ENCODE data around the gene SLC66A2. TPM values are rescaled to one million over a fixed set of nuclear protein-coding genes. Genes with fewer than 3 reads are reported as not detected.

Gene SLC66A2
- total and polyA plus RNA-seq, 10 of the 15 experiments (the other 5 are each of a cell fraction or from before 2014, with no cell fraction given), result 0.69 to 42.5 (median 14.8) TPM

DNA sequence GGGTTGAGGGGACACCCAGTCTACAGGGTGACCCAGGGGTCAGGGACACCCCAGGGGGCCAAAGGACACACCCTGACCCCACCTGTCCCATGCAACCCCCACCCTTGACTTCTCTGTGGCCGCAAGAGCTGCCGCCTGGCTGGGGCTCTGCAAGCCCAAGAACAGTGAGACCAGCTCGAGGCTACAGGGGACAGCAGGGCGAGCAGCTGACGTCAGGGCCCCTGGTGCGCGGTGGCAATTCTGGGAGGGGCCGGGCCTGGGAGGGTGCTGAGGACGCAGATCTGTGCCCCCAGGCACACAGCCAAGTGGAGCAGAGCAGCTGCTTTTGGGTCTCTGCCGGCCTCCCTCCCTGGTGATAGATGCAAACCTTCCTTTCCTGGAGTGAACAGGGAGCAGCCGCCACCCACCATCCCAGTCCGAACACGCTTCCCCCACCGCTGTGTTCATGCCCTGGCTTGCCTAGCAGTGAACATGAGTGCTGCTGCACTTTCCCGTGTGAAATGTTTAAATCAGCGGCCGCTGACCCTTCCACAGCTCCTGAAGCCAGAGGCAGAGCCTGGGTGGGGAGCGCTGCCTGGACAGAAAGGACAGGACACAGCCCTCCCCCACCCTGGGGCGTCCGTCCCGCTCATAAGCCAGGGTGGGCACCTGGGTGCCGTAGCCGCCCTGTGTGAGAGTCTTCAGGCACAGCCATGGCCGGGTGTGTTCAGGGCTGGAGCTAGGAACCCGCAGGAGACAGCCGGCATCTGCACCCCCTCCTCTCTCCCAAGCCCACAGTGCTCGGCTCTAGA lies 46.9 kb downstream of the SLC66A2 start (continued):
- TF ChIP-seq, protein P1, sequence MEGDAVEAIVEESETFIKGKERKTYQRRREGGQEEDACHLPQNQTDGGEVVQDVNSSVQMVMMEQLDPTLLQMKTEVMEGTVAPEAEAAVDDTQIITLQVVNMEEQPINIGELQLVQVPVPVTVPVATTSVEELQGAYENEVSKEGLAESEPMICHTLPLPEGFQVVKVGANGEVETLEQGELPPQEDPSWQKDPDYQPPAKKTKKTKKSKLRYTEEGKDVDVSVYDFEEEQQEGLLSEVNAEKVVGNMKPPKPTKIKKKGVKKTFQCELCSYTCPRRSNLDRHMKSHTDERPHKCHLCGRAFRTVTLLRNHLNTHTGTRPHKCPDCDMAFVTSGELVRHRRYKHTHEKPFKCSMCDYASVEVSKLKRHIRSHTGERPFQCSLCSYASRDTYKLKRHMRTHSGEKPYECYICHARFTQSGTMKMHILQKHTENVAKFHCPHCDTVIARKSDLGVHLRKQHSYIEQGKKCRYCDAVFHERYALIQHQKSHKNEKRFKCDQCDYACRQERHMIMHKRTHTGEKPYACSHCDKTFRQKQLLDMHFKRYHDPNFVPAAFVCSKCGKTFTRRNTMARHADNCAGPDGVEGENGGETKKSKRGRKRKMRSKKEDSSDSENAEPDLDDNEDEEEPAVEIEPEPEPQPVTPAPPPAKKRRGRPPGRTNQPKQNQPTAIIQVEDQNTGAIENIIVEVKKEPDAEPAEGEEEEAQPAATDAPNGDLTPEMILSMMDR (IDR thresholded peaks at IDR 0.05 in 2 of 3, conservative IDR thresholded peaks at IDR 0.05 in 1 of 3; ENCODE audit: control insufficient read depth in 2 of 3, extremely low read depth in 1 of 3, insufficient read depth in 1 of 3, low read depth in 3 of 3, low read length in 3 of 3), result no peak
- TF ChIP-seq SMARCA5 (IDR thresholded peaks at IDR 0.05) (no peak), ZBED1 (IDR thresholded peaks at IDR 0.05; ENCODE audit: borderline replicate concordance) (no peak), MYC (IDR thresholded peaks at IDR 0.05; ENCODE audit: insufficient read depth, insufficient read length, insufficient replicate concordance, low read length, severe bottlenecking) (no peak)
- TF ChIP-seq, protein P2, sequence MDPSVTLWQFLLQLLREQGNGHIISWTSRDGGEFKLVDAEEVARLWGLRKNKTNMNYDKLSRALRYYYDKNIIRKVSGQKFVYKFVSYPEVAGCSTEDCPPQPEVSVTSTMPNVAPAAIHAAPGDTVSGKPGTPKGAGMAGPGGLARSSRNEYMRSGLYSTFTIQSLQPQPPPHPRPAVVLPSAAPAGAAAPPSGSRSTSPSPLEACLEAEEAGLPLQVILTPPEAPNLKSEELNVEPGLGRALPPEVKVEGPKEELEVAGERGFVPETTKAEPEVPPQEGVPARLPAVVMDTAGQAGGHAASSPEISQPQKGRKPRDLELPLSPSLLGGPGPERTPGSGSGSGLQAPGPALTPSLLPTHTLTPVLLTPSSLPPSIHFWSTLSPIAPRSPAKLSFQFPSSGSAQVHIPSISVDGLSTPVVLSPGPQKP (IDR thresholded peaks at IDR 0.05; ENCODE audit: low read depth, low read length), result no peak
- TF ChIP-seq, protein P3, sequence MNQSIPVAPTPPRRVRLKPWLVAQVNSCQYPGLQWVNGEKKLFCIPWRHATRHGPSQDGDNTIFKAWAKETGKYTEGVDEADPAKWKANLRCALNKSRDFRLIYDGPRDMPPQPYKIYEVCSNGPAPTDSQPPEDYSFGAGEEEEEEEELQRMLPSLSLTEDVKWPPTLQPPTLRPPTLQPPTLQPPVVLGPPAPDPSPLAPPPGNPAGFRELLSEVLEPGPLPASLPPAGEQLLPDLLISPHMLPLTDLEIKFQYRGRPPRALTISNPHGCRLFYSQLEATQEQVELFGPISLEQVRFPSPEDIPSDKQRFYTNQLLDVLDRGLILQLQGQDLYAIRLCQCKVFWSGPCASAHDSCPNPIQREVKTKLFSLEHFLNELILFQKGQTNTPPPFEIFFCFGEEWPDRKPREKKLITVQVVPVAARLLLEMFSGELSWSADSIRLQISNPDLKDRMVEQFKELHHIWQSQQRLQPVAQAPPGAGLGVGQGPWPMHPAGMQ (IDR thresholded peaks at IDR 0.05; ENCODE audit: borderline replicate concordance), result no peak
- TF ChIP-seq, protein P4, sequence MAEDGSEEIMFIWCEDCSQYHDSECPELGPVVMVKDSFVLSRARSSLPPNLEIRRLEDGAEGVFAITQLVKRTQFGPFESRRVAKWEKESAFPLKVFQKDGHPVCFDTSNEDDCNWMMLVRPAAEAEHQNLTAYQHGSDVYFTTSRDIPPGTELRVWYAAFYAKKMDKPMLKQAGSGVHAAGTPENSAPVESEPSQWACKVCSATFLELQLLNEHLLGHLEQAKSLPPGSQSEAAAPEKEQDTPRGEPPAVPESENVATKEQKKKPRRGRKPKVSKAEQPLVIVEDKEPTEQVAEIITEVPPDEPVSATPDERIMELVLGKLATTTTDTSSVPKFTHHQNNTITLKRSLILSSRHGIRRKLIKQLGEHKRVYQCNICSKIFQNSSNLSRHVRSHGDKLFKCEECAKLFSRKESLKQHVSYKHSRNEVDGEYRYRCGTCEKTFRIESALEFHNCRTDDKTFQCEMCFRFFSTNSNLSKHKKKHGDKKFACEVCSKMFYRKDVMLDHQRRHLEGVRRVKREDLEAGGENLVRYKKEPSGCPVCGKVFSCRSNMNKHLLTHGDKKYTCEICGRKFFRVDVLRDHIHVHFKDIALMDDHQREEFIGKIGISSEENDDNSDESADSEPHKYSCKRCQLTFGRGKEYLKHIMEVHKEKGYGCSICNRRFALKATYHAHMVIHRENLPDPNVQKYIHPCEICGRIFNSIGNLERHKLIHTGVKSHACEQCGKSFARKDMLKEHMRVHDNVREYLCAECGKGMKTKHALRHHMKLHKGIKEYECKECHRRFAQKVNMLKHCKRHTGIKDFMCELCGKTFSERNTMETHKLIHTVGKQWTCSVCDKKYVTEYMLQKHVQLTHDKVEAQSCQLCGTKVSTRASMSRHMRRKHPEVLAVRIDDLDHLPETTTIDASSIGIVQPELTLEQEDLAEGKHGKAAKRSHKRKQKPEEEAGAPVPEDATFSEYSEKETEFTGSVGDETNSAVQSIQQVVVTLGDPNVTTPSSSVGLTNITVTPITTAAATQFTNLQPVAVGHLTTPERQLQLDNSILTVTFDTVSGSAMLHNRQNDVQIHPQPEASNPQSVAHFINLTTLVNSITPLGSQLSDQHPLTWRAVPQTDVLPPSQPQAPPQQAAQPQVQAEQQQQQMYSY (CRISPR knock-in tag; IDR thresholded peaks at IDR 0.05), result no peak

Data from GM12878 (cell line).